ENCODE data around the gene ANKRD53.

ANKRD53 gene

GRCh38 chr2:70942396-70943204 is 35.8 kb upstream of the ANKRD53 start:
- intact Hi-C loops (cut with DNase I), result no loop called here
- no peak for DNase-seq

DNA sequence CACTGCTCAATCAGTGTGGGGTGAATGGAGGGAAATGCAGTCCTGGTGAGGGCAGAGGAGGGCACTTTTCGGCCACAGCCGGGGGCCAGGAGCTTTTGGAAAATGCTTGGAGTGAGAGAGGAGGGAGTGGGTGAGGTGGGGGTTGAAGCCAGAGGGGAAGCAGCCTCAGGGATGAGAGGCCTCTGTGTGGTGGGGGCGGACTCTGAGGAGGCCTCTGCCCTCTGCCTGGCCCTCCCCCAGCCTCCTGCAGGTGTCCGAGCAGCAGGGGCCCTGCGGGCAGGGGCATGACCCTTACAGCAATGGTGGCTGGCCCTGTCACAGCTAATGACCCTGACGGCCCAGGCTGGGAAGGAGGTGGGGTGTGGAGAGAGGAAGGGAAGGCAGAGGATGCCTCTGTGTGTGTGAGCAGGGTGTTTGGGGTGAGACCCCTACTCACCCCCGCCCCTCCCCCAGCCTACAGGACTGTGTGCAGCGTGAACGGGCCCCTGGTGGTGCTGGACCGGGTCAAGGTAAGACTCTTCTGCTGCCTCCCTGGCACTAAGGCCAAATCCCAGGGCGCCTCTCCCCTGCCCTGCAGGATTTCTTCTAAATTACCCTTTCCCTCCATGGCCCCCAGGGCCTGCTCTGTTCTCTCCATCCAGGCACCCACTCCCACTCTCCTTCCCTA is 35.1 kb upstream of the ANKRD53 start:
- no peak for DNase-seq
- intact Hi-C loops (cut with DNase I), result no loop called here

DNA sequence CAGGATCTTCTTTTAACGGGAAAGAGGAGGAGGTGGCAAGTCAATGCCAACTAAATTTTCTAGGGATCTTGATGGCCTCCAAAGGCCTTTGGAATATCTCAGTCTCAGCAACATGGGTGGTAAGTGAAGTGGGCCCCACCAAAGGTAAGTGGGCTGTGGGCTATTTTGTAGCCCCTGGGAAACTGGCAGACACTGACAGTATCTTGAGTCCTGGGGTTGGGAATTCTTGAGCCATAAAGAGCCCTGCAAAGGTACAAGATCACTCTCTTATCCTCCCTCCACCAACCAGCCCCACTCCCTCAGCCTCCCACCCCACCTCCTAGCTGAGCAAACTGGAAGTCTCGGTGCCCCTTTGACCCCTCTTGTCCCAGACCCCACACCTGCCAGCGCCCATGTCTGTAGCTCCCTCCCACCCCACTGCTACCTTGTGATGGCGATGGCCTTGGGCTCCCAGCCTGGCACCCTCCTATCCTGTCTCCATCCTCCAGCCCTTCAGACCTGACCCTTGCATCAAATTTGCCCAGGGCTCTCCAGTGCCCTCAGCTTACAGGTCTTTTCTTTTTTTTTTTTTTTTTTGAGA is 34.2 kb upstream of the ANKRD53 start:
- intact Hi-C loops (cut with DNase I), result no loop called here

DNA sequence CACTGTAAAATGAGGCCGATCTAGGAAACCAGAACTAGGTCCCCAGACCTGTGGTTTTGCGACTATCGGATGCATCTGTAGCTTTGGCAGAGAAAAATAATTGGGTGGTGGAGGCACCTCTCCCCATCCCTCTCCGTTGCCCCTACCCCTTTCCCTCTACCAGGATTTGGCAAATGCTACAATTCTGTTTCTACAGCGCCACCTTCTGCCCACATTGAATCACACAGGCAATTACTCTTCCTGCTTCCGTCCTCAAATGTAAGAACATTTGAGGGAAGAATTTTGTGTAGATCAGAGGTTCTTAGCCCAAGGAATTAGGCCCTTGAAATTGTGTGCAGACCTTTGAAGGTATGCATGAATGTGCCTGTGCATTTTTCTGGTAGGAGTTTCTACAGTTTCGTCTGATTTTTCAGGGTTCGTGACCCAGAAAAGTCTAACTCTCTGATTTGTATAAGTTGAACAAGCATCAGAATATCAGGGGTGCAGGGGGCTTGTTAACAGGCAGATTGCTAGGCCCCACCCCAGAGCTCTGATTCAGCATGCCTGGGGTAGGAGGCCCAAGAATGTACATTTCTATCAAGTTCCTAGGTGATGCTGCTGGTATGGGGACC is 31.5 kb upstream of the ANKRD53 start:
- peak in 40 of 42 donors; percentile 24 to 86 (median 66) for DNase-seq
- intact Hi-C loops (cut with DNase I), result loop anchor here (5.0 kb wide), 2 partner anchors 75 to 160 kb away; no protein-coding TSS in a partner anchor

More for the DNA sequence above, 34.2 kb upstream of the ANKRD53 start:
- peak in 2 of 42 donors; percentile 3 to 18 for DNase-seq

- intact Hi-C loops (cut with DNase I), result loop anchor here (5.0 kb wide), 2 partner anchors 75 to 160 kb away; no protein-coding TSS in a partner anchor
Measured at GRCh38 chr2:70947556-70948184, 30.8 kb upstream of the ANKRD53 start.

DNA sequence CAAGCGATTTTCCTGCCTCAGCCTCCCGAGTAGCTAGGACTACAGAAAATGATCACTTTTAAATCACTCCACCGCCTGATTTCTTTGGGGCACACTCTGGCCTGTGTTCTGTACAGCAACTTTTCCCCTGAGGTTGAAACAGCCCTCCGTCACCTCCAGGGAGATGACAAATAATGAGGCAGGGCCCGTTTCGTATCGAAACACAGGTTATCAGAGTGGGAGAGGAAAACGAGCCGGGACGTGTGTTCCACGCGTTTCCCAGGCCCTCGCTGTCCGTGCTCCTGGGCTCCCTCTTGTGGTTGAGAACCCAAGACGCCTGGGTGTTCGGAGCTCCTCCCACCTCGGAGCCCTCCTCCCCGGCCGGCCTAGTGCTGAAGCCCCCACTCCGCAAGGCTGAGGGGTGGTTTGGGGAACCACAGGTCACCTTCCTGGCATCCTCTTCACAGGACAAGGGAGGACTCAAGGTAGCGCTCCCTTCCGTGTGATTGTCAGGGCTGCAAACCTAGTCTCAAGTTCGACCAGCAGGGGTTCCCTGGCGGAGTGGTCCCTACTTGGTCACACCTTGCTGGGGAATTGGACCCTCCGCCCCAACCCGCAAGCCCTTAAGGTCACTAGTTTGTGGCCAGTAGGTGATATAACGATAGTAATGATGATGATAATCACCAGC is 30.0 kb upstream of the ANKRD53 start:
- intact Hi-C loops (cut with DNase I), result loop anchor here (5.0 kb wide), 2 partner anchors 76 to 161 kb away; no protein-coding TSS in a partner anchor
- peak; percentile 58 to 92 (median 84) for DNase-seq

More at GRCh38 chr2:70947556-70948184, 30.8 kb upstream of the ANKRD53 start:
- peak in 6 of 42 donors; percentile 3 to 32 (median 10) for DNase-seq

- intact Hi-C loops (cut with DNase I), result loop anchor here (5.0 kb wide), 2 partner anchors 77 to 162 kb away; no protein-coding TSS in a partner anchor
- peak in 1 of 42 donors; percentile 1 for DNase-seq
Measured at GRCh38 chr2:70949086-70949485, 29.3 kb upstream of the ANKRD53 start.

GRCh38 chr2:70954886-70955285 is 23.5 kb upstream of the ANKRD53 start:
- peak in 12 of 42 donors; percentile 0 to 25 (median 6) for DNase-seq
- intact Hi-C loops (cut with DNase I), result no loop called here

GRCh38 chr2:70956141-70956540 is 22.3 kb upstream of the ANKRD53 start:
- intact Hi-C loops (cut with DNase I), result no loop called here
- DNase-seq, result peak in 5 of 42 donors; percentile 2 to 12 (median 4)

GRCh38 chr2:70957798-70958197 is 20.6 kb upstream of the ANKRD53 start:
- peak in 6 of 42 donors; percentile 0 to 9 (median 4) for DNase-seq
- intact Hi-C loops (cut with DNase I), result no loop called here

DNA sequence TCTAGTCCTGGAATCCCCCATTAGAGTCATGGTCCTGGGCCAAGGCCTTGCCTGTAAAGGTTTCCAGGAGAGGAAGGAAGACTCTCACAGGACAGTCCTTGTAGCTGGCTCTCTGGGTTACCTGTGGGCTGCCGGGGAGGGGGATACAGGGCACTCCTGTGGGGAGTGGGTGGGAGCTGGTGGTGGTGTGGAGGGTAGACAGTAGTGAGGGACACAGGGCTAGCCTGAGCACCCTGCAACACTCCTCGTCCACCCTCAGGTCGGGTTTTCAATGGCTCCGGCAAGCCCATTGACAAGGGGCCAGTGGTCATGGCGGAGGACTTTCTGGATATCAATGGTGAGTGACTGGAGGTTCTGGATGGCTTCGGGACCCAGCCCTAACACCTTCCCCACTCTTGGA is 19.7 kb upstream of the ANKRD53 start:
- intact Hi-C loops (cut with DNase I), result no loop called here
- DNase-seq, result peak in 5 of 42 donors; percentile 0 to 12 (median 4)

DNA sequence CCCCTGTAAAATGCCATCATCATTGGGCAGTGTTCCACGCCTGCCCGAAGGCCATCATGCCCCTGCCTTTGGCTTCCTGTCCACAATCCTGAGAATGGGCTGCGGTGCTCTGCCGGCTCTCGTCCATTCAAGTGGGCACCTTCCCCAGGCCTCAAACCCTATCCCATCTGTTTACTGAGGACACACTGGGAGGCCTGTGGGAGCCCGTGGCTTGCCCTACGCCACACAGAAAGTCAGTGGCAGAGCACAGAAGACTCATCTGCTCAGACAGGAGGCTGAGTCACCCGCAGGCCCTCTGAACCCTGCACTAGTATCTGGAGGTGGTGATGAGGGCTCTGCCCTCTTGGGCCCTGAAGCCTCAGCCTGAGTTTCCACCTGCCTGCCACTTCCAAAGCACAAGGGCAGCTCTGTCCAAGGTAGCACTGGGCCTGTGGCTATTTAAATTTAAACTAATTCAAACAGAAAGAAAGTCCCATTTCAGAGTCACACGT is 19.1 kb upstream of the ANKRD53 start:
- intact Hi-C loops (cut with DNase I), result no loop called here
- DNase-seq, result peak in 8 of 42 donors; percentile 0 to 30 (median 4)

DNA sequence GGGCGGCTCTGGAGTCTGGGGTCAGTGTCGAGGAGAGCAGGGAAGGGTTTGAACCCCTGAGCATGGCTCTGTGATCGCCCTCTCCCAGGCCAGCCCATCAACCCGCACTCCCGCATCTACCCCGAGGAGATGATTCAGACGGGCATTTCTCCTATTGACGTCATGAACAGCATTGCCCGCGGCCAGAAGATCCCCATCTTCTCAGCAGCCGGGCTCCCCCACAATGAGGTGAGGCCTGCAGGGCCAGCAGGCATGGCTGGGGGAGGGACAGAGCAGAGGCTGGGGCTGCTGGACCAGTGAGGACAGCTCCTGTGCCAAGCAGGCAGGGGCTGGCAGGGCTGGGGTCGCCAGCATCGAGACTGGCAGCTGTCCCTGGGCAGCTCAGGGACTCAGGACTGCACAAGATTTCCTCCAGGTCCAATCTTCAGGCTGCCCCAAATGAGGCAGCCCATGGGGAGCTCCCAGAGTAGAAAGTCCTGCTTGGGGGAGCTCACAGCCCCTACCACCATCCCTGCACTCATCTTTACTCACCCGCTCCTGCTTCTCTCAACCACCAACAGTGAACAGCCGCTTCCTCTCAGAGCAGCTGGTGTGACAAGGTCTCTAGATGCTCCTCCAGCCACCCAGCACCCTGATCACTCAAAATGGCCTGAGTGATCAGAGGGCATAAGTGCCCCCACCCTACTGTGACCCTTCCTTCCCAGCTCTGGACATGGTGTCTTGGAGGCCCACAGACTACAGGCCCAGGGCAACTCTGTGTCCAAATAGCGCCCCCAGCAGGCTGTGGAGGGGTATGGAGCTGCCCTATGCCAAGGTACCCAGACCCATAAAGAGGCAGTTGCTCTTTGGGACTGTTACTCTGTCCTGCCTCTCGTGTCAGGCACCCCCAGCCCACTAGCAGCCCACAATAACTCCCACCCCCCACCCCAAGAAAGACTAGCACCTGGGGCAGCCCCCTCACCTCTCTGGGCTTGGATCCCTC is 18.3 kb upstream of the ANKRD53 start:
- intact Hi-C loops (cut with DNase I), result no loop called here
- DNase-seq, result peak in 7 of 42 donors; percentile 0 to 26 (median 7)

GRCh38 chr2:70960833-70961647 is 17.4 kb upstream of the ANKRD53 start:
- DNase-seq, result peak in 11 of 42 donors; percentile 1 to 34 (median 8)
- intact Hi-C loops (cut with DNase I), result no loop called here

DNA sequence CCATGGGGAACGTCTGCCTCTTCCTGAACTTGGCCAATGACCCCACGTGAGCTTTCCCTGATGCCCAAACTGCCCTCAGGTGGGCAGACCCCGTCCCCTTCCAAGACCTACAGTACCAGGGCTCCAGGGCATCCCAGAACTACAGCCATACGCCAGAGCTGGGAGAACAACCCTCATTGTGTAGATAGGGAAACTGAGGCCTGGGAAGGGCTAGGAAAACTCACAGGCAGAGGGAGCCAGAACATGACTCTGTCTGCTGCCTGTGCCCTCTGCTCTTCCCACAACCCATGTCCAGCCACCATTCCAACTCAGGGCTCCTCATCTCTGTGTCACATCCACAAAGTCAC is 16.8 kb upstream of the ANKRD53 start:
- intact Hi-C loops (cut with DNase I), result no loop called here
- peak in 6 of 42 donors; percentile 2 to 15 (median 10) for DNase-seq
